HL-60 (cell line): ENCODE data around the gene RAD1.

Experiments used
- CTCF ChIP-seq: IDR thresholded peaks from one replicate; pipeline ENCODE4 v1.5.1; 2011; ENCODE audit warnings: low read length, control low read depth, inconsistent platforms; ENCODE audit not compliant: insufficient read depth
- POLR2AphosphoS5 ChIP-seq: IDR thresholded peaks from 2 replicates; pipeline ENCODE4 v1.6.1; 2012; ENCODE audit warnings: low read depth
- SPI1 ChIP-seq: IDR thresholded peaks from 2 replicates; pipeline ENCODE4 v1.6.1; 2012; ENCODE audit warnings: low read depth, mild to moderate bottlenecking, borderline replicate concordance
- TF ChIP-seq, protein P1 (sequence below): IDR thresholded peaks from 2 replicates; pipeline ENCODE4 v1.6.1; 2012; ENCODE audit warnings: low read depth; ENCODE audit not compliant: insufficient replicate concordance

GRCh38 chr5:34944460-34945047 is 29.2 kb upstream of the RAD1 start:
- TF ChIP-seq CTCF (no peak), POLR2AphosphoS5 (no peak), SPI1 (no peak)
- TF ChIP-seq, protein P1, sequence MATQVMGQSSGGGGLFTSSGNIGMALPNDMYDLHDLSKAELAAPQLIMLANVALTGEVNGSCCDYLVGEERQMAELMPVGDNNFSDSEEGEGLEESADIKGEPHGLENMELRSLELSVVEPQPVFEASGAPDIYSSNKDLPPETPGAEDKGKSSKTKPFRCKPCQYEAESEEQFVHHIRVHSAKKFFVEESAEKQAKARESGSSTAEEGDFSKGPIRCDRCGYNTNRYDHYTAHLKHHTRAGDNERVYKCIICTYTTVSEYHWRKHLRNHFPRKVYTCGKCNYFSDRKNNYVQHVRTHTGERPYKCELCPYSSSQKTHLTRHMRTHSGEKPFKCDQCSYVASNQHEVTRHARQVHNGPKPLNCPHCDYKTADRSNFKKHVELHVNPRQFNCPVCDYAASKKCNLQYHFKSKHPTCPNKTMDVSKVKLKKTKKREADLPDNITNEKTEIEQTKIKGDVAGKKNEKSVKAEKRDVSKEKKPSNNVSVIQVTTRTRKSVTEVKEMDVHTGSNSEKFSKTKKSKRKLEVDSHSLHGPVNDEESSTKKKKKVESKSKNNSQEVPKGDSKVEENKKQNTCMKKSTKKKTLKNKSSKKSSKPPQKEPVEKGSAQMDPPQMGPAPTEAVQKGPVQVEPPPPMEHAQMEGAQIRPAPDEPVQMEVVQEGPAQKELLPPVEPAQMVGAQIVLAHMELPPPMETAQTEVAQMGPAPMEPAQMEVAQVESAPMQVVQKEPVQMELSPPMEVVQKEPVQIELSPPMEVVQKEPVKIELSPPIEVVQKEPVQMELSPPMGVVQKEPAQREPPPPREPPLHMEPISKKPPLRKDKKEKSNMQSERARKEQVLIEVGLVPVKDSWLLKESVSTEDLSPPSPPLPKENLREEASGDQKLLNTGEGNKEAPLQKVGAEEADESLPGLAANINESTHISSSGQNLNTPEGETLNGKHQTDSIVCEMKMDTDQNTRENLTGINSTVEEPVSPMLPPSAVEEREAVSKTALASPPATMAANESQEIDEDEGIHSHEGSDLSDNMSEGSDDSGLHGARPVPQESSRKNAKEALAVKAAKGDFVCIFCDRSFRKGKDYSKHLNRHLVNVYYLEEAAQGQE, result no peak
